Measurements from ENCODE around the gene GPR34.

The GPR34 gene

DNA sequence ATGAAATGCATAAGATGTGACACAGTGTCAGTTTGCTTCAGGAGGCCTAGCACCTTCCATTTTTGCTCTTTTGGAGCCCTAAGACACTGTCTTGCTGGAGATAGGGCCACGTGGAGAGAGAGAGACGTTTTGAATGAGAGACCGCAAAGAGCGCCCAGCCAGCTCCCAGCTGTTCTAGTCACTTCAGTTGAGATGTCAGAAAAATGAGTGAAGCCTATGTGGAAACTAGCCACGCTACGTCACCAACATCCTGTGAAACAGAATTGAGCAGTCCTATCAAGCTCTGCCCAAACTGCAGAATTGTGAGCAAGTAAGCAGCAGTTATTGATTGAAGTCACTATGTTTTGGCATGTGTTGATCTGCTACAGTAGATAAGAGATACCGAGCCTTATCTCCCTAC lies 48.3 kb downstream of the GPR34 start:
- DNase-seq (ENCODE audit: low spot score) = no peak

GRCh38 chrX:41739871-41740270 lies 51.1 kb downstream of the GPR34 start:
- DNase-seq (ENCODE audit: low spot score) = no peak
